ENCODE data around the gene KIT. TPM values are rescaled to one million over a fixed set of nuclear protein-coding genes. Genes with fewer than 3 reads are reported as not detected.

Gene KIT
- total and polyA plus RNA-seq, 2 of the 13 experiments (the other 11 are each of a cell fraction or from before 2014, with no cell fraction given) = not detected

- no TSS peak for BruUV-seq (replicated peaks)
Observed at GRCh38 chr4:54661169-54661568, 3.4 kb downstream of the KIT start.

More at GRCh38 chr4:54661169-54661568, 3.4 kb downstream of the KIT start:
- intact Hi-C loops (cut with micrococcal nuclease; ENCODE audit: unreplicated experiment) (no loop called here), in situ Hi-C loops (cut with HindIII; ENCODE audit: extremely low pct_ligation_motif_present, low pct_unique_long_range_greater_than_20kb) (no loop called here)
- CTCF ChIA-PET (ENCODE audit: low intra/inter-chr PET ratio, low total read pairs) = no interaction called here
- Histone ChIP-seq H3K36me3 (replicated peaks in 1 of 2; ENCODE audit: control insufficient read depth in 1 of 2, insufficient read depth in 2 of 2, low read length in 2 of 2) (no peaks in the 10 kb centered on the region), H2AFZ (ENCODE audit: low read length) (no peak overlapping the region), H3K27ac (ENCODE audit: extremely low read length, insufficient read depth, low read length) (no peak overlapping the region), H3K4me2 (ENCODE audit: low read depth, low read length) (no peak overlapping the region), H3K4me3 (replicated peaks in 1 of 3; ENCODE audit: insufficient read depth in 1 of 3, low read depth in 2 of 3, low read length in 3 of 3) (no peak overlapping the region), H4K20me1 (ENCODE audit: insufficient read depth, low read length) (no peaks in the 10 kb centered on the region), H3K9me3 (ENCODE audit: low read length) (no peaks in the 10 kb centered on the region), H3K27me3 (ENCODE audit: control insufficient read depth in 1 of 2, insufficient read depth in 2 of 2, low read length in 2 of 2) (peaks cover 2 to 56% of the 10 kb centered on the region in 2 experiments; a peak in 3 of 5 replicates), H3K4me1 (ENCODE audit: insufficient read depth, low read length) (peaks cover 20% of the 10 kb centered on the region), H3K79me2 (ENCODE audit: insufficient read depth, low read length) (no peaks in the 10 kb centered on the region), H3K9ac (ENCODE audit: insufficient read depth, low read depth, low read length) (no peak overlapping the region)
- ATAC-seq (no peak), DNase-seq (ENCODE audit: low spot score) (no peak), FAIRE-seq (no peak)
- WGBS (ENCODE audit: low lambda C conversion rate) = 44% methylated on average over 5 of the region's 5 CpGs
- POLR2A ChIA-PET = no interaction called here
- TF ChIP-seq HMG20B (CRISPR knock-in tag; conservative IDR thresholded peaks at IDR 0.05) (no peak), ZNF879 (CRISPR knock-in tag; IDR thresholded peaks at IDR 0.05) (no peak), TSC22D2 (CRISPR knock-in tag; IDR thresholded peaks at IDR 0.05; ENCODE audit: borderline replicate concordance) (no peak), ZNF558 (CRISPR knock-in tag; IDR thresholded peaks at IDR 0.05; ENCODE audit: borderline replicate concordance) (no peak), ZBTB21 (CRISPR knock-in tag; IDR thresholded peaks at IDR 0.05) (no peak), ZNF766 (CRISPR knock-in tag; IDR thresholded peaks at IDR 0.05; ENCODE audit: borderline replicate concordance) (no peak), DMTF1 (CRISPR knock-in tag; IDR thresholded peaks at IDR 0.05) (no peak), PHF8 (CRISPR knock-in tag; IDR thresholded peaks at IDR 0.05) (no peak), ZNF205 (CRISPR knock-in tag; IDR thresholded peaks at IDR 0.05) (no peak), SOX13 (IDR thresholded peaks at IDR 0.05) (no peak), SOX13 (CRISPR knock-in tag; conservative IDR thresholded peaks at IDR 0.05 in 1 of 2, IDR thresholded peaks at IDR 0.05 in 1 of 2) (no peak), ZNF674 (CRISPR knock-in tag; IDR thresholded peaks at IDR 0.05; ENCODE audit: low read depth) (no peak), NCOR1 (IDR thresholded peaks at IDR 0.05; ENCODE audit: borderline replicate concordance, low read length) (no peak), ZNF839 (CRISPR knock-in tag; IDR thresholded peaks at IDR 0.05; ENCODE audit: borderline replicate concordance) (no peak), SMARCC2 (IDR thresholded peaks at IDR 0.05) (no peak), SMAD3 (CRISPR knock-in tag; IDR thresholded peaks at IDR 0.05) (no peak)
- TF ChIP-seq, protein P1, sequence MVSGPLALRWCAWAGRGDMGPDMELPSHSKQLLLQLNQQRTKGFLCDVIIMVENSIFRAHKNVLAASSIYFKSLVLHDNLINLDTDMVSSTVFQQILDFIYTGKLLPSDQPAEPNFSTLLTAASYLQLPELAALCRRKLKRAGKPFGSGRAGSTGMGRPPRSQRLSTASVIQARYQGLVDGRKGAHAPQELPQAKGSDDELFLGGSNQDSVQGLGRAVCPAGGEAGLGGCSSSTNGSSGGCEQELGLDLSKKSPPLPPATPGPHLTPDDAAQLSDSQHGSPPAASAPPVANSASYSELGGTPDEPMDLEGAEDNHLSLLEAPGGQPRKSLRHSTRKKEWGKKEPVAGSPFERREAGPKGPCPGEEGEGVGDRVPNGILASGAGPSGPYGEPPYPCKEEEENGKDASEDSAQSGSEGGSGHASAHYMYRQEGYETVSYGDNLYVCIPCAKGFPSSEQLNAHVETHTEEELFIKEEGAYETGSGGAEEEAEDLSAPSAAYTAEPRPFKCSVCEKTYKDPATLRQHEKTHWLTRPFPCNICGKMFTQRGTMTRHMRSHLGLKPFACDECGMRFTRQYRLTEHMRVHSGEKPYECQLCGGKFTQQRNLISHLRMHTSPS (CRISPR knock-in tag; IDR thresholded peaks at IDR 0.05; ENCODE audit: low read depth) = no peak
- TF ChIP-seq, protein P2, sequence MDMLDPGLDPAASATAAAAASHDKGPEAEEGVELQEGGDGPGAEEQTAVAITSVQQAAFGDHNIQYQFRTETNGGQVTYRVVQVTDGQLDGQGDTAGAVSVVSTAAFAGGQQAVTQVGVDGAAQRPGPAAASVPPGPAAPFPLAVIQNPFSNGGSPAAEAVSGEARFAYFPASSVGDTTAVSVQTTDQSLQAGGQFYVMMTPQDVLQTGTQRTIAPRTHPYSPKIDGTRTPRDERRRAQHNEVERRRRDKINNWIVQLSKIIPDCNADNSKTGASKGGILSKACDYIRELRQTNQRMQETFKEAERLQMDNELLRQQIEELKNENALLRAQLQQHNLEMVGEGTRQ (IDR thresholded peaks at IDR 0.05; ENCODE audit: low read depth, low read length) = no peak
- TF ChIP-seq, protein P2 (CRISPR knock-in tag; IDR thresholded peaks at IDR 0.05; ENCODE audit: borderline replicate concordance) = no peak
- TF ChIP-seq, protein P3, sequence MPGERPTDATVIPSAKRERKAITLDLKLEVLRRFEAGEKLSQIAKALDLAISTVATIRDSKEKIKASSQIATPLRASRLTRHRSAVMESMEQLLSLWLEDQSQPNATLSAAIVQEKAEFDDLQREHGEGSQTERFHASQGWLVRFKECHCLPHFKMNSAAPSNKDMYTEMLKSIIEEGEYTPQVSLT (CRISPR knock-in tag; IDR thresholded peaks at IDR 0.05; ENCODE audit: borderline replicate concordance, low read depth) = no peak

Measured in HepG2 (cell line).